HG02763 (cell line): ENCODE results near the gene SREK1.

Source experiments
- ATAC-seq: cut with Tn5 transposase; IDR thresholded peaks from one replicate; pipeline ENCODE4 v1.9.1; 2021; ENCODE audit warnings: mild to moderate bottlenecking, moderate library complexity; ENCODE audit not compliant: unreplicated experiment

The SREK1 gene

GRCh38 chr5:66161356-66161755 is 17.3 kb downstream of the SREK1 start:
- ATAC-seq = no peak

- ATAC-seq = no peak
Observed at GRCh38 chr5:66164044-66164790, 20.1 kb downstream of the SREK1 start.

- no peak for ATAC-seq
Observed at GRCh38 chr5:66168226-66168625, 24.1 kb downstream of the SREK1 start.

- no peak for ATAC-seq
Observed at GRCh38 chr5:66169534-66169933, 25.4 kb downstream of the SREK1 start.

DNA sequence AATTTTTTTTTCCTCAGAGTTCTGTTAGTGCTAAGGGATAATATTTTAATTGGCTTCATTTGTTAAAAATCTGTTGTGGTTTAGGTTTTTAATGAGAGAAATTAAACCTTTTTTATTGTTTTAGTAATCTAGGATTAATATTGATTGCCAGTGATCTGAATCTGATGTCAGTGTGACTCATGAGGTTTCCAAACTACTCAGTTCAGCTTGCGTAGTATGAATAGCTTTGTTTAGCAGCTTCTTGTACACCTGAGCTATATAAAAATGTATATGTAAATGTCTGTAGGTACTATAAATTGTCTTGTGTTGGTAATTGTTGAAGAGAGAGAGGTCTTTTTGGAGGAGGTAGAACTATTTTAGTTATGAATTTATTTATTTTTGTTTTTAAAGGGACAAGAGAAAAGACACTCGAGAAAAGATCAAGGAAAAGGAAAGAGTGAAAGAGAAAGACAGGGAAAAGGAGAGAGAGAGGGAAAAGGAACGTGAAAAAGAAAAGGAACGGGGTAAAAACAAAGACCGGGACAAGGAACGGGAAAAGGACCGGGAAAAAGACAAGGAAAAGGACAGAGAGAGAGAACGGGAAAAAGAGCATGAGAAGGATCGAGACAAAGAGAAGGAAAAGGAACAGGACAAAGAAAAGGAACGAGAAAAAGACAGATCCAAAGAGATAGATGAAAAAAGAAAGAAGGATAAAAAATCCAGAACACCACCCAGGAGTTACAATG is 26.3 kb downstream of the SREK1 start:
- no peak for ATAC-seq

- ATAC-seq = peak; percentile 65
Observed at GRCh38 chr5:66171349-66172344, 27.5 kb downstream of the SREK1 start.

- ATAC-seq = no peak
Observed at GRCh38 chr5:66174338-66174737, 30.2 kb downstream of the SREK1 start.

- no peak for ATAC-seq
Observed at GRCh38 chr5:66178799-66179198, 34.7 kb downstream of the SREK1 start.

- ATAC-seq = no peak
Observed at GRCh38 chr5:66179297-66180051, 35.4 kb downstream of the SREK1 start.

GRCh38 chr5:66180282-66181155 is 36.4 kb downstream of the SREK1 start:
- ATAC-seq = no peak

- no peak for ATAC-seq
Observed at GRCh38 chr5:66186108-66186507, 42.0 kb downstream of the SREK1 start.

DNA sequence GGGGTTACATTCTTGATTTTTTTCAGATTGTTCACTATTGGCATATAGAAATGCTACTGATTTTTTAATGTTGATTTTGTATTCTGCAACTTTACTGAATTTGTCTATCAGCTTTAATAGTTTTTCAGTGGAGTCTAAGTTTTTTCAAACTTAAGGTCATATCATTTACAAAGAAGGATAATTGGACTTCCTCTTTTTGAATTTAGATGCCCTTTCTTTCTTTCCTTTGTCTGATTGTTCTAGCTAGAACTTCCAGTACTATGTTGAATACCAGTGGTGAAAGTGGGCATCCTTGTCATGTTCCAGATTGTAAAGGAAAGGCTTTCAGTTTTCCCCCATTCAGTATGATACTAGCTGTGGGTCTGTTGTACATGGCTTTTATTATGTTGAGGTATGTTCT is 49.3 kb downstream of the SREK1 start:
- no peak for ATAC-seq

GRCh38 chr5:66197764-66198405 is 53.8 kb downstream of the SREK1 start:
- no peak for ATAC-seq

DNA sequence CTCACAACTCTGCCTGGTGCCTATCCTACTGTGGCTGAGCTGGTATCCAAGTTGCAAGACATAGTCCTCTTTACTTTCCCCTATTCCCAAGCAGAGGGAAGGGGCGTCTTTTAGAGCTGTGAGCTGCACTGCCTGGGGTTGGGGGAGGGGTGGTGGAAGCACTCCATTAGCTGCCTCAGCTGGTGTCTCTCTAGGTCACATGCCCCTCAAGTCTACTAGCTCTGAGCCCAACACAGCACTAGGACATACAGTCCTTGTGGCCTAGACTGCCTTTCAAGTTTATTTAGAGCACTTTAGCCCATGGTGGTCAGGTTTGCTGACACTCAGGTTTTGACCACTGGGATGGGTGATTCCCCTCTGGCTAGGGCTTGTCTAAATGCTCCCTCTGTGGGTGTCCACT is 54.7 kb downstream of the SREK1 start:
- ATAC-seq = no peak

- no peak for ATAC-seq
Observed at GRCh38 chr5:66203531-66203930, 59.4 kb downstream of the SREK1 start.

DNA sequence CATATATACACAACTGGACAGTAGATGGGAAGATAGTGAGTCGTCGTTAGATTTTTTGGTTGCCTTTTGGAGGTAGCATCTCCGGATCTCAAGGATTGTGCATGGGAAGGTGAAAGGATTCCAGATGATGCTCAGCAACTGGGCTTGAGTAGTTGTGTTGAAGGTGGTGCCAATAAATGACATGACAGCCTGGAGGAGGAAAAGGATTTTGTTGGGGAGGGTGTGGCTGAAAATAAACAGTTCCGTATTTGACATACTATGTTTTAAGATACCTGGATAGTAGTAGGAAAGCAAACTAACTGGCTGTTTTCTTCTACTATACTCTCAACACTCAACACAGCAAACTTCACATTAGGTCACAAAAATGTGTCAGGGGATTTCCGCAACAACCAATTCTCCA is 62.4 kb downstream of the SREK1 start:
- no peak for ATAC-seq

GRCh38 chr5:66207800-66208561 is 63.9 kb downstream of the SREK1 start:
- ATAC-seq = no peak

DNA sequence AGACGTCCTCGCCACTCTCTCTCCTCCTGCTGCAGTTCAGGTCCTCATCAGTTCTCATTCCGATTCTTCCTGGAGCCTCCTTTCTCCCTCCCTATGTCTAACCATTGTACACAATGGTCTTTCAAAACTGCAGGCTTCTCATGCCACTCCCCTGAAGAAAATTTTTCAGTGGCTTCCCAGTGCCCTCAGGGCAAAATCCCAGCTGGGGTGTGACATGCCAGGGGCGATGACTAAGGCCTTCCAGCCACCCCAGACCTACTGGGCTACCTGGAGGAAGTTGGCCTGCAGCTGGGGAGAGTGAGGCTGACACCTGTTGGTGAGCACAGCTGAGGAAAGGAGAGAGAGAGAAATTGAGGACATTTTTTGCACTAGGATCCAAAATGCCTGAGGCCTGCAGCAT is 65.2 kb downstream of the SREK1 start:
- ATAC-seq = no peak
